HG03108 (cell line): ENCODE results near the gene ROBO4.
A peak's percentile ranks its signal among the peaks of the same experiment; 100 is the strongest.

Source experiments
- ATAC-seq: cut with Tn5 transposase; IDR thresholded peaks from one replicate; pipeline ENCODE4 v1.9.1; 2021; ENCODE audit warnings: moderate library complexity; ENCODE audit not compliant: unreplicated experiment

The ROBO4 gene

DNA sequence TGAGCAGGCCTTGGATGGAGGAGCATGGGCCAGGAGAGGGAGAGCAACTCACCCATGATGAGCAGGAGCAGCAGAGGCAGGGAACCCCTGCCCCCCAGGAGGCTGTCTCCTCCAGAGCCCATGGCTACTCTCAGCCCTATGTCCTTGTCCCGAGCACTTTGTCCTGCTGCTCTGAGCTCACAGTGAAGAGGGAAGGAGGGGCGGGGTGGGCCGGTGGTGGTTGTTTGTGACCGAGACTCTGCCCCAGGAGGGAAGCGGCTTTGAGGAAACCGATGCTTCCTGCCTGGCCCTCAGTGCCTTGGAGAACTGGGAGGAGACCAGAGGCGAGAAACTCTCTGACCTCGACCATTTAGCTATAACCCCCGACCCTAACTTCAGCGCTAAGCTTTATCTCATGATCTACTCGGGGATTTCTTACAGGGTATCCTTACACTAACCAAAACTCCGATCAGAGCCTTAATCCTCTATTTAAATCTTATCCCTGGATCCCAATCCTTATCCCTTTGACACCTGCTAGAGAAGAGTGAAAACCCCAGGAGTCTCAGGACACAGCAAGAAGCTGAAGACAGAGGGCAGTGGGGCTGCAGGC, at the start of gene ROBO4:
Gene ROBO4, minus strand, starts transcription at position 192 of the 589 bp plus-strand sequence. Its CDS starts 70 bp downstream, at position 122.
- ATAC-seq, result no peak

DNA sequence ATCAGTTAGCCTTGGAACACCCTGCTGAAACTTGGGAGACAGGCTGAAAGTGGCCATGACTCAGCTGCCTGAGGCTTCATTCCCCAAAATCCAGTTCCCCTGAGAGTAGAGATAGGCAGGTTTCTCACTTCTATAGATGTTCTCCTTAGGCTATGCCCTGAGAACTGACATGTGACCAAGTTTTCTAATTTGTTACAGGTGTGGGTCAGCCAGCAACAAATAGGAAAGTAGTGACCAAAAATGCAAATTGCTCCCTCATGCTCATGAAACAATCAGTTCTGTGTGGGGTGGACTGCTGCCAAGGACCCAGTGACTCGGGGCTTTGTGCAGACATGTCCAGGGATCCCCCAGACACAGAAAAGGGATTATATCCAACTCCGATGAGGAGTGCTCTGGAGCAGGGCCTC, 49.1 kb upstream of the ROBO4 start:
- ATAC-seq, result no peak

DNA sequence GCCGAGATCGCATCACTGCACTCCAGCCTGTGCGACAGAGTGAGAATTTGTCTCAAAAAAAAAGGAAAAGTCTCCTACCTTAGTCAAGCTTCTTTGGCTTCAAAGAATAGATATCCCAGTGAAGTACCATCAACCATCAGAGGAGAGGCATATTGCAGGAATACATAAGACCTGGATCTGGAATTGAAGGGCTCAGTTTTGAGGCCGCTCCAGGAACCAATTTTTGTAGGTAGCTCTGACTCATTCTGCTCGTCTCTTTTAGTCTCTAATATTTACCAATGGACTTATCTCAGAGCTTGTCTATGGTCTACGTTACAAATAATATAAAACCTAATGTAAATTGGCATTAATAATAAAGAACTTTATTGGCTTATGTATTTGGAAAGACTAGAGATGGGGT, 48.2 kb upstream of the ROBO4 start:
- no peak for ATAC-seq

DNA sequence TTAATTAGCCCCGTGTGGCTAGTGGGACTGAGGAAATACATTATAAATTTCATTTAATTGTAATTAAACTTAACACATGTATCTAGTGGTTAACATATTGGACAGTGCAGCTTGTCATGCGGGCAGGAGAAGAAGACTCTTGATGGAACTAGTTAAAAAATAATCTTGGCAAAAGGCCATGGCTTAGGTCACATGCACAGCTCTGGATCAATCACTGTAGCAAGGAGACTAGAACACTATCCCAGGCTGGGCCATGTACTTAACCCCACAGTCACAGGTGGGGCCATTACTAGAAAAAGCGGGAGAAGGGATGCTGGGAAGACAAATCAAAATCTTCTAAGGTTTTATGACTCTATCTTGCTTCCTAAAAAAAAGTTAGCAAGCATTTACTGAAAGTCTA, 46.9 kb upstream of the ROBO4 start:
- ATAC-seq, result no peak

DNA sequence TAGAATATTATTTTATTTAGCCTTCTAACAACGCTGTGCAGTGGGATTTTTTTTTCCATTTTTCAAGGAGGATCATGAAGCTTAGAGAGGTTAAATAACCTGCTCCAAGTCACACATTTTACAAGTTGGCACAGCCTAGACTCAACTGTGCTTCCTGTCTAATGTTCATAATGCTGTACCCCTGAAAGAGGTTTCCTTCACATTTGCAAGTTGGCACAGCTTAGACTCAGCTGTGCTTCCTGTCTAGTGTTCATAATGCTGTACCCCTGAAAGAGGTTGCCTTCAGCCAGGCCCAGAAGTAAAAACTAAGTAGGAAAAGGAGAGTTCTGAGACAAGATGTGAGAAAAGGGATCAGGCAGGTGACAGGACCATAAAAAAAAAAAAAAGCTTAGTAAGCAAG, 46.1 kb upstream of the ROBO4 start:
- no peak for ATAC-seq

DNA sequence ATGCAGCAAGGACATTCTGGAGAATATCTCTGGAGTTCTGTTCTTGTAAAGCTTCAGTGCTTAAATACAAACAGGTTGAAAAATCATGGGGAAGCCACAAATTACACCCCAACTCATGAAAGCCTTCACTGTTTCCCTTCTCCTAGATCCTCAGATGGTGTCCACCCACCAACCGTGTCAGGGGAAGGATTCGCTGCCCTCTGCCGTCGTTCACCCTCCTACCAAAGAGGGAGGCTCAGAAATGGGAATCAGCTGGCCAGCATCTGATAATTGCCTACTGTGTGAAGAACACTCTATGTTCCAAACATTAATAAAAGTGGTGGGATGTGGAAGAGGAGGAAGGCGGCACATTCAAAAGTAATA, 45.6 kb upstream of the ROBO4 start:
- no peak for ATAC-seq

DNA sequence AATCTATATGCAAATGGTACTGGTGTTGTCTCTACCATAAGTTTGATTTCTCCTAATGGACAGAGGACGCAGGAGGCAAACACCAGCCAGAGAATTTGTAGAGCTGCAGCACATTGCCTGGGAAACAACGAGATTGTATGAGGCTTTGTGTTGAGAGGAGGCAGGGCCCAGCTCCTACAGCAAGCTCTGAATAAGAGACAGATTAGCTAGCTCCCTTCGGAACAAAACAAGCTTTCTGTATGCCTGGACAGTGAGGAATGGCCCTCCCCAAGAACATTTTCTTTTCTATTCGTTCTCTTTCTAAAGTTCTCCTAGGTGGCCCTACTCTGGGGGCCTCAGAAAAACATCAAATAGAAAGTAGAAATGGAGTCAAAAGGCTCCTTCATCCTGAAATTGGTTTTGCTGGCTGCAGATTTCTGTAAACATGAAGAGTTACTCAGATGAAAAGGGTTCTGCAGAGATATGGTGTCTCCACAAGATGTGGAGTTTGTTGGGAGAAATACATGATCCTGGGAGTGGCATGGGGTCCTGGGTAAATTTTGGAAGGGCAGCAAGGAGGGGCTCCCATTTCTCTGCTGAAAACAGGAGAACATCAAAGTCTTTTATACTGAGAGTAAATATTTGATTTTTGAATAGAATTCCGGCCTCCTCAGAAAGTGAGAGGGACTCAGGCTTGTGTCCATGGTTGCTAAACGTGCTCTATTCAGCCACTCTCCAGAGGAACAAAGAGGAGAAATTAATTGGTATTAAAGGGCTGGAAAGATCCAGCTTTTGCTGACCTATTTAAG, 45.0 kb upstream of the ROBO4 start:
- ATAC-seq, result no peak

DNA sequence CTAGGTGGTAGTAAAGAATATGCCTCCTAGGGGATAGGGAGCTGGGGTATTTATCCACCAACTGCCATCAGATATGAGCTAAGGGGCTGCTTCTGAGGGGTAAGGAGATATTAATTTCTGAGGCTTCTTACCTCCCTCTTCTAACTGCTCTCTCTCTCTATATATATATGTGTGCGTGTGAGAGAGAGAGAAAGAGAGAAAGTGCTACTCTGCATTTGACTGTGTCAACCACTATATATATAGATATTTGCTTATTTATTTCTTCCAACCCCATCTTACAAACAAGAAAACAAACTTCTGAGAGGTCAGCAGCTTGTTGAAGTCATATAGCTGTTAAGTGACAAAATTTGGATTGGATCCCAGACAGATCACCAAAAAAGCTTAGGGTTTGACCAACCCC, 44.0 kb upstream of the ROBO4 start:
- ATAC-seq, result no peak

DNA sequence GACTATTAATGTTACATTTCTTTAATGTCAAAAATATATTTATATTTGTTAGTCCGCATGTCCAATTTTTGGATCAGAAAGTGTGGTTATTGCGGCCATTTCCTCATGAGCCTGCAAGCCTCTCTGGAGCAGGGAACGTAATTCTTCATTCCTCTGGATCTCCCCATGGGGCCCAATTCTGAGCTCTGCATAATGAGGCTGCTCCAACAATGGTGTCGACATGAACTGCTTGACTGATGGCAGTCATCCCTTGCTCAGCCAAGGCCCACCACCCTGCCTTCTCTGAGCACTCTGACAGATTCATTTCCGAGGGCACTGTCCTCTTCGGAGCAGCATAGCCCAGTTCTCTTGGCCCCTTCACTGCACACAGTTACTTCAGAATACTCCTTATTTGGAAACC, 41.3 kb upstream of the ROBO4 start:
- no peak for ATAC-seq

DNA sequence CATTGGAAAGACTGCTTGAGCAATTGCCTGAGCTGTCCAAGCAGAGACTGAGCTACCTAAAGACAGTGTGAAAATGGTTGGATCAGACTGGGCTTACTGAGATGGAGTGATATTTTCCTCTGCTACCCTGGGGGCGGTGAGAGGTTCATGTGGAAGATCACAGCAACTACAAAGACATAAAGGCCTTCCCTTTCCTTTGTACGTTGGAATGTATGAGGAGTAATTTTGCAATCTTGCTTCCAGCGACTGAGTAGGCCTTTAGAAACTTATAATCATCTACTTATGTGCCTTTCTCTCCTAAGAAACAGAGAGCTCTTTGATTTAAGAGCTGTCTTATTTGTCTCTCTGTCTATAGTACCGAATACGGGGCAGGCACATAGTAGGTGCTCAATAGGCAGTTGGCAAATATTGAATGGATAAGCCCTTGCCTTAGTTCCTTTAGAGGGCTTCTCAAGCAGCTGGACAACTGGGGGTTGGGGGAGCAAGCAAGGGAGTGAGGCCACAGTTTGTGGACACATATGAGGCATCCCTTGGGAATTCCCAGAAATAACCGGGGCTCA, 40.6 kb upstream of the ROBO4 start:
- no peak for ATAC-seq

DNA sequence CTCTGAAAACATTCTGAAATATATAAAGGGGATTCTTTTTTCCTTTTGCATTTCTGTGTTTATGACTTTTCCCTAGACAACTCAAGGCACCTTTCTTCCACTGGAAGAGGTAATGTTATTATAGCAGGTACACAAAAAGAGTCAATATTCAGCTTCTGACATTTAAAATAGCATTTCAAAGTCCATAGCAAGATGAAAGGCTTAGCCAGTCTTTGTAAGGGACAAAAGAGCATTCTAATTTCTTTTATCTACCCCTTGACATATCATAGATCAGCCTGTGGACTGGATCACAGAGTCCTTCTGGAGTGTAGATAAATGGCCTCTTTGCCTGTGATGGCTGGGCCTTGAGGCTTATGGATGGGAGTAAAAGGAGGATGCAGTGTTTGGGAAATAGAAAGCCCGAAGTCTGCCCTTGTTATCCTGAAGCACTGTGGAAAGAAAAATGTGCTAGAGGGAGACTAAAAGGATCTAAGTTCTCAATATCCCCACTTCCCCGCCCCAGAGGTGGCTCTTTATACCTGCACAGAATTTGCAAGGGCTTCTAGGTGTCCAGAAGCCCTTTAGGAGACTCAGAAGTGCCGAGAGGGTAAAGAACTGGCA, 39.8 kb upstream of the ROBO4 start:
- no peak for ATAC-seq

DNA sequence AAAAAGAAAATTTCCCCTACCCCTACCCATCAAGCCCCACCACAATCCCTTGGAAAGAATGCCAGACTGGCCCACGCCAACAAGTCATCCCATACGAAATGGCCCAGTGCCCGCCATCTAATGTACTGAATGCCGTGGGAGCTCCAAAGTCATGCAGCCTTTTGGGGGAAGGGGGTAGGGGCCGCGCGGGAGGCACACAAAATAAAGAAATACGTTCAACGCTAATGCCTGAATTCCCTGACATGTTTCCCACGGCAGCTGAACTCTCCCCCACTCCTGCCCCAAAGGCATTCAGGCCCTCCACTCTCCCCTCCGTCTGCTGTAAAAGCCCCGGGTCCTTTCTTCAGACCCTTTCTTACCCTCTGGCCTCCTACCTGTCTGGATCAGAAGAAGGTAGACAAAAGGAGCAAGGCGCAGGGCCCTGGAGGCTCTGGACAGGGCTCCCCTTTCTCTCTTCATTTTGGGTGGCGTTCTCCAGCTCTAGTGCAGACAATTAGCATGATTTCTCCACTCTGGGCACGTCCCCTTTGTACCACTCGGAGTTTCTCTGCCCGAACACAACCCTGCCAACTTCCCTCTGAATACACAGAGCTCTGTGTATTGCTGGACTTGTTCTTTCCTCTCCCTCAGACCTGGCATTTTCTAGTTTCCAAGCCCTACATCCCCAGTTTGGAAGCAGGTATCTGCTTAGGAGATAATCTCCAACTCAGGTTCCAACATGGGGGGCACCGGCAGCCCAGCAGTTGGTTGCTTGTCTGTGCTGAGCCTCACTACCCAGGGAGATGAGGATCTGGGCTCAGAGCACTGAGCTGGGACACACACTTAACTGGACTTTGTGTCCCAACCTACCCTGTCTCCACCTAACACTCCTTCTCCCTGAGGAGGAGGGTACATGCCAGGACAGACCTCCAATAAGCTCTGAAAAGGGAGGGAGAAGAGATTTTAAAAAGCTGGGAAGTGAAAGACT, 38.2 kb upstream of the ROBO4 start, which contains the start of gene HEPACAM:
Gene HEPACAM, minus strand, starts transcription at position 500 of the 967 bp plus-strand sequence. Its CDS starts 41 bp downstream, at position 459.
- ATAC-seq, result no peak

DNA sequence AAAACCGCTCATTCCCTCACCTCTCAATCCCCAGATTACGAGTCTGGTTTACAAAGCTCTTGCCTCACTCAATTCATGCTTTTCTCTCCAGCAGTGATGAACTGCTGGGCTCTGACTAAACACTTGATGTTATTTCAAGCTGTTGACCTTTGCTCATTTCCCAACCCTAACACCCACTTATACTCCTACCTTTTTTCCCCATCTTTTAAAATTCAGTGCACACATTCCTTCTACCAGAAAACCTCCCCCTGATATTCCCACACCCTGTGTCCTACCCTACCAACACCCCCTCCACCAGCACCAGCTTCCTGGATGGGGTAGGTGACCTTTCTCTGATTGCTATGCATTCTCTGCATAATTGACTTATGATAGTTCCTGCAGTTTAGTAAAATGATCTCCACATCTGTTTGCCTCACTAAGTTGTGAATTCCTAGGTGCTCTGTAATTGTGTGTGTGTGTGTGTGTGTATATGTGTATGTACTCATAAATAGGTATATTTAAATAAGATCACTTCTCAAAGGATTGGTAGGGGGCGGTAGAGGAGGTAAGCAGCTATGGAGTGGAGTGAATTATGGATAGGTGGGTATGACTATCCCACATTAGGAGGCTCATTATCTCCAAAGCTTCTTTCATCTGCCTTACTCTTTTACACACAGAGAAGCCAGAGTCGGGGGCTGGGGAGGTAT, 37.3 kb upstream of the ROBO4 start:
- no peak for ATAC-seq

DNA sequence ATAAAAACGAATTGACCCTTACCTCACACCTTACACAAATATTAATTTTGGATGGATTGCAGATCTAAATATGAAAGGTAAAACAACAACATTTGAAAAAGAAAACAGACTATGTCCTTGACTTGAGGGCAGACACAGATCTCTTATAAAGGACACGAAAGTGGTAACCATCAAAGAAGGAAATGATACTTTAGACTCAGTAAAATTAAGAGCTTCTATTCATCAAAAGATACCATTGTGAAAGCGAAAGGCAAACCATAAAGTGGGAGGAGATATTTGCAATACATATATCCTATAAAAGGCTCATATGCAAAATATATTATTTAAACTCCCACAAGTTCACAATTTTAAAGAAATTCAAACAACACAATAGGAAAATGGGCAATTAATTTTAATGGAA, 33.1 kb upstream of the ROBO4 start:
- ATAC-seq, result no peak

DNA sequence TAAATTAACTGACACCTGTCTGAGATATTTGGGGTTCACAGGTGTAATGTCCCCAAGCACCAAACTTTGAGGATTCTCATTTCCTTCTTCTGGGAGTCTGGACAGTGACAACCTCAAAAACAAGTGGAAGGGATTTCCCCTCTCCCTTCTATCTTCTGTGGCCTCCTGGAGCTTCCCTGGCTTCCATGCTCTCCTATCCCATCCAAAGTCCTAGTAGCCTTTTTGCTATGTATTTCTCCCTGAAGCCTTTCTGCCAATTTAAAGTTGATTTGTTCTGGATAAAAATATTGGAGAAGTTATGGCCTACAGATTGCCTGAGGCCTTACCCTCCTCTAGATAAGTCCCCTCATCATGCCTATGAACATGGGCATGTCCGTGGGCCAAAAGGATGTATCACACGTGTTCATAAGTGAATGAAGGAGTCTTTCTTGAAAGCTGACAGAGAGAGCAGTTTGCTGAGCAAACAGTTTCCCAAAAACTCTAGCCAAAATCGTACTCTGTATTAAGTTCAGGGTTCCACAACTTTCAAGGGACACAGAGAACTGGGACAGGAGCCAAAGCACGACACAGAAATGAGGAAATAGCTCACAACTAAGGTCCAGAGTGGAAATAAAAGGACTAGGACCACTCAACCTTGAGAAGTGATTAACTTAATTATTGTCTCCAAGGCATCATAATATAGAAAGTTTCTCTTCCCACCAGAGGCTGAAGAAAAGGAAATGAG, 31.4 kb upstream of the ROBO4 start:
- ATAC-seq, result no peak

DNA sequence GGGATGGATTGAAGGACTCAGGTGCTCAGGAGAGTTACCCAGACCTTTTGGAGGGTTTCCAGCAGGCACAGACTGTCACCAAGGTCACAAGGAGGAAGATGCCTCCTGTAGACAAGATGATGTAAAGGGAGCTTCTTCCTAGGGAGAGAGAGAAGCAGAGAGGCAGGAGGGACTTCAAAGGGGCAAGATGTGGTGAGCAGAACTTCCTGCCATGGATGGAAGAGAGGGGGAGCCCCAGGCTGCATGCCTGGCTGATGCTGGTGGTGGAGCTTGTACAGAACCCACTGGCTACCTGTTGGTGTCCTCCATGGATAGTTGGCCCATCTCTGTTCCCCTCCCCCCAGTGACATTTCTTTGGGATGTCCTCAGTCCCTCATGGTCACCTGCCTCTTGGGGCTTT, 25.6 kb upstream of the ROBO4 start:
- no peak for ATAC-seq

DNA sequence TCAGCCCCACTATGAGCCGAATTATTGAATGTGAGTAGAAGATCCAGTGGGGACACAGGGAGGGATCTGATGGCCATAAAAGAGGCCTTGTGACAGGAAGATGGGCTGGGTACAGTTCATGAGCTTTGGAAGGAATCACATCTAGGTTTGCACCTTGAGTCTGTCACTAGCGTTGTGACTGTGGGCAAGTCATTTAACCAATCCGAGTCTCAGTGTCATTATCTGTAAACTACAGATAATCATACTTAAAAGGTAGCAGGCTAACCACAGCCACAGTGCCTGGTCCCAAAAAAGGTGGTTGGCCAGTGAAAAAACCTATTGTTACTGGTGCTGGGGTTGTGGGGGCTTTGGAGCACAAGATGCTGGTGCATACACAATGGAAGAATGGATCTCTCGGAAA, 25.2 kb upstream of the ROBO4 start:
- ATAC-seq, result no peak

DNA sequence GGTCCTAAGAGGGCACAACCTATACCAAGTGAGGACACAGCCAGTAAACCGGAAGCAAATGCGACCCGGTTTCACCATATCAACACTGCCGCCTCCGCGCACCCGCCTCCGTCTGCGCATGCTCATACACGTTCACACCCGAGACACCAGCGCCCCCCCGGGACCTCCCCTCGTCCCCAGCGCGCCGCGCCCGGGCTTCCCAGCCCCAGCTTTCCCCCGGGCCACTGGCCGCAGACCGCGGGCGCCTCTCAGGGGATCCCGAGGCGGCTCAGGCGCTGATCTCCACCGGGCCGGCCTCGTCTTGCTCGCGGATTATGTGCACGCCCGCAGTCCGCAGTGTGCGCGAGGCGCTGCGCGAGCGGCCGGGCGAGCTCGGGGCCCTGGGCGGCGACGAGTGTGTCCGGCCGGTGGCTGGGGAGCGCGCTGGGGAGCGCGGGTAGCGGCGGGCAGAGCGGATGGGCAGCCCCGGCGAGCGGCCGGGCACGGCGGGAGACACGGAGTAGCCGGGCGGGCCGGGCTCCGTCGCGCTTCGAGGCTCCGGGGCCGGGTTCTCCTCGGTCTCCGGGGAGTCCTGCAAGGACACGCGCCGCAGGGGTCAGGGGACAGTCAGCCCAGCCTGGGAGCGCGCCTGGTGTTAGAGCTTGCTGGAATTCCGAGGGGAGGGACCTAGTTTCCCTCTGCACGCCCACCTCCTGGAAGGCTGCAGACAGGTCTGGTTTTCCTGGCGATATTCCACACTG, 23.4 kb upstream of the ROBO4 start:
- peak; percentile 53 for ATAC-seq

DNA sequence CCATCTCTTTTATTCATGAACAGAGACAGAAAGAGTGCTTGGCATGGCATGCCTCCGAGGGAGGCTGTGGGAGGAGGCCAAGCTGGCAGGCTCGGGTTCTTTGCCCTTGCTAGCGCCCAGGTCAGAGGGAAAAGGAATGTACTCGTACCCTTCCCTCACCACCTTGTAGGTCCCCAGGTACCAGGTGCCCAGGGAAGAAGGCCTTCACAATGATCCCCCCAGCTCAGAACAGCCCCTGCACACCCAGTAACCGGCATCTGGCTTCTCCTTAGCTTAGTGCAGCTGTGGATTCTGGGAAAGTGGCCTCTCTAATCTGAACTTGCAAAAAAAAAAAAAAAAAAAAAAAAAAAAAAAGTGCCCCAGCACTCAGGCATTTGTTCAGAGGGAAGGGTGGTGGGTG, 22.7 kb upstream of the ROBO4 start:
- no peak for ATAC-seq
